ENCODE measurements around the gene FAR1. TPM values are rescaled to one million over a fixed set of nuclear protein-coding genes. Genes with fewer than 3 reads are reported as not detected.

FAR1 gene
- total RNA-seq, 2 donors from 2014 or later: 33.7 to 54.9 TPM

GRCh38 chr11:13778345-13778744 is 109.9 kb downstream of the FAR1 start:
- DNase-seq (ENCODE audit: low spot score in 2 of 2) (no peak), ATAC-seq (no peak)
- no peaks in the 10 kb centered on the region for H3K36me3 Mint-ChIP-seq
- H3K27ac Mint-ChIP-seq: no peak overlapping the region
- no peaks in the 10 kb centered on the region for H3K9me3 Mint-ChIP-seq

- DNase-seq (ENCODE audit: low spot score in 2 of 2) (no peak), ATAC-seq (peak; percentile 24 to 35)
- Mint-ChIP-seq H3K27ac (no peak overlapping the region), H3K9me3 (no peaks in the 10 kb centered on the region), H3K36me3 (no peaks in the 10 kb centered on the region)
These were observed 112.7 kb downstream of the FAR1 start for GRCh38 chr11:13781153-13781552.

Other genes starting within 250 kb of the FAR1 start
- 10 to 100 TPM; 19.4 to 30.8 TPM for gene BTBD10, start 205.4 kb upstream of the FAR1 start, total RNA-seq
- not detected for gene PTH, start 172.7 kb upstream of the FAR1 start, total RNA-seq